Epithelial cell of esophagus (primary cell): Measurements from ENCODE around the gene GOLPH3L.
A peak's percentile ranks its signal among the peaks of the same experiment; 100 is the strongest.

Experiments used
- DNase-seq: peaks from one replicate; pipeline ENCODE4 v3.0.0; 2010; ENCODE audit warnings: low read depth
- H3K4me3 ChIP-seq: 2 replicates; pipeline ENCODE4 v1.5.1; 2011; ENCODE audit warnings: mild to moderate bottlenecking, low read length, control low read depth
- TF ChIP-seq, protein P1 (sequence below): IDR thresholded peaks from 2 replicates; pipeline ENCODE4 v1.5.1; 2011; ENCODE audit warnings: low read depth, mild to moderate bottlenecking, low read length, control low read depth, inconsistent platforms; ENCODE audit not compliant: insufficient read depth; ENCODE audit errors: missing control alignments

GOLPH3L gene

DNA sequence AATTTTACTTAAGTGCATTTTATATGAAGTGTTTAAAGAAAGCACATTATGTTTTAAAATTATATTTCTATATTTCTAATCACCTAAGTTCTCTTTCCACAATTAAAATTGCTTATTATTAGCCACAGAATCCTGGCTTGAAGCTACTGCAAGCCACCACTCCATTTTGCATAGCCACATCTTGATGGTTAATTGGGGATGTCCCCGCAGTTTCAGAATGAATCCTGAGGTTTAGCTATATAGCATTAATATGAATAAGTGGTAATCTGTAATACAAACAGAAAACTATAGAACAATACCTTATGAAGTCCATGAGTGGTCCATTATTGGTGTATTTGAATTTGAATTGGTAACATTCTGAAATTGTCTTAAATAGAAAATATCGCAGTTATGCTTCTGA, 11.6 kb upstream of the GOLPH3L start:
- no peak for DNase-seq
- TF ChIP-seq, protein P1, sequence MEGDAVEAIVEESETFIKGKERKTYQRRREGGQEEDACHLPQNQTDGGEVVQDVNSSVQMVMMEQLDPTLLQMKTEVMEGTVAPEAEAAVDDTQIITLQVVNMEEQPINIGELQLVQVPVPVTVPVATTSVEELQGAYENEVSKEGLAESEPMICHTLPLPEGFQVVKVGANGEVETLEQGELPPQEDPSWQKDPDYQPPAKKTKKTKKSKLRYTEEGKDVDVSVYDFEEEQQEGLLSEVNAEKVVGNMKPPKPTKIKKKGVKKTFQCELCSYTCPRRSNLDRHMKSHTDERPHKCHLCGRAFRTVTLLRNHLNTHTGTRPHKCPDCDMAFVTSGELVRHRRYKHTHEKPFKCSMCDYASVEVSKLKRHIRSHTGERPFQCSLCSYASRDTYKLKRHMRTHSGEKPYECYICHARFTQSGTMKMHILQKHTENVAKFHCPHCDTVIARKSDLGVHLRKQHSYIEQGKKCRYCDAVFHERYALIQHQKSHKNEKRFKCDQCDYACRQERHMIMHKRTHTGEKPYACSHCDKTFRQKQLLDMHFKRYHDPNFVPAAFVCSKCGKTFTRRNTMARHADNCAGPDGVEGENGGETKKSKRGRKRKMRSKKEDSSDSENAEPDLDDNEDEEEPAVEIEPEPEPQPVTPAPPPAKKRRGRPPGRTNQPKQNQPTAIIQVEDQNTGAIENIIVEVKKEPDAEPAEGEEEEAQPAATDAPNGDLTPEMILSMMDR = no peak
- H3K4me3 ChIP-seq = no peak overlapping the region

DNA sequence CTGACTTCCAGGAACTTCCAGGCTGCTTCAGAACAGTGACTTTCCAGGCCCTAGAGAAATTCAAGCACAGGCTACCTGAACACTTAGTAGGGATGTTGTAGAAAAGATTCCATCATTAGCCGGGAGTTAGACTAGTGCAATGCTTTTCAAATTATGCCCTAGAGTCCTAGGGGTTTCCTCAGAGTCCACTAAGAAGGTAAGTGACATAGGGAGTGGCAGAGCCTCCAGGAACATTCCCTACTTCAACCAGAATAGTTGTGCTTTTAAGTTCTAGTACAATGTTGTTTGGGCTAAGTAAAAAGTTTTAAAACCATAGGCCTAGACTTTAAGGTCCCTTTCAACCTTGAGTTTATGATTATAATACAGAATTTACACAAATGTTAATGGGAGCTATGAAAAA, 9.1 kb upstream of the GOLPH3L start:
- no peak overlapping the region for H3K4me3 ChIP-seq
- TF ChIP-seq, protein P1 = no peak
- DNase-seq = no peak

DNA sequence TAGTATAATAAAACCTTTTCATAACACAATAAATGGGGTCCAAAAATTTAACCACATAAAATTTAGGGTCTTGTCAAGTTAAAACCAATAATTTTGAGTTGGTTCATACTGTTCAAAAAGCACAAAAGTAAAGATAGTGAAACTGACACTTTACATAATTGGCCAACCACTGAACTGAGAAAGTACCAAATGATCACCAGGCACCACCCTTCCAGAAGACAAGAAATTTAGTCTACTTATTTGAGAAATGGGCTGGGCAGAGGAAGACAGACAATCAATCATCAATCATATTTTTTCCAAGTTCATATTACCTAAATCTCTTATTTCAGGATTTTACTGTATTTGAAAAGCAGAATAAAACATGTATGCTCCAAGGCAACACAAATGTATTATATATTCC, 6.5 kb upstream of the GOLPH3L start:
- H3K4me3 ChIP-seq = no peak overlapping the region
- TF ChIP-seq, protein P1 = no peak
- DNase-seq = no peak

DNA sequence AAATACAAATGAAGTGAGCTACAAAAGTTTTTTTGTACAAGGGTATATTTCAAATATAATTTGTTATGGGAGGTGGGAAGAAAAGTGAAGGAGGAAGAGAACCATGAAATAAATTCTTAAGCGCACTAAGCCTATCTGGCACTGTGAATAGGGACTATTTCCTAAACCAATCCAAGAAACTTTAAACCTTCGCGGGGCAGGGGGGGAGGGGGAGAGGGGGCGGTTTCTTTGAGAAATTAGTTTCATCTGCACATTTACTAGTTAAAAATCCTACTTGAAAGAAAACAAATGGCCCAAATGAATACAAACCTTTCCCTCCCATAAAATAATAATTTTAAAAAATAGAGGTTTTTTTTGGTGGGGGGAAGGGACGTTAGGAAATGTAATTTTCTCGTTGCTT, 364 bp downstream of the GOLPH3L start:
- peak; percentile 24 for DNase-seq
- peak overlapping the region; percentile 87 for H3K4me3 ChIP-seq
- TF ChIP-seq, protein P1 = no peak

DNA sequence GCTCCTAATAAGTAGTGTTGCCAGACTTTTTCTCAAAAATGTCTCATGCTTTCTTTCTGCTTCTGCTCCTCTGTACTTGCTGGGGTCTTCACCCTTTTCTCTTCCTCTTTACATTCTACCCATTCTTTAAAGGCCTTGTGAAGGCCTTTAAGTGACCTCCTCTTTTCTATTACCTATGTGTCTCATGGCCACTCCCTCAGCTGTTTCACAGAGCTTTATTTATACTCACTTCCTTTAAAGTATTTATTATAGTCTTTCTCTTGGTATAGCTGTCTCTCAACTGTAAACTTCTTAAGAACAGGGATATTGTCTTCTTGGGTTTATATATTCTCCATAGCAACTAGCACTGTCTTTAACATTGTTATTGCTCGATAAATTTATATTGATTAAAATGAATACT, 792 bp downstream of the GOLPH3L start:
- peak; percentile 30 for DNase-seq
- TF ChIP-seq, protein P1 = no peak
- peak overlapping the region; percentile 87 for H3K4me3 ChIP-seq

DNA sequence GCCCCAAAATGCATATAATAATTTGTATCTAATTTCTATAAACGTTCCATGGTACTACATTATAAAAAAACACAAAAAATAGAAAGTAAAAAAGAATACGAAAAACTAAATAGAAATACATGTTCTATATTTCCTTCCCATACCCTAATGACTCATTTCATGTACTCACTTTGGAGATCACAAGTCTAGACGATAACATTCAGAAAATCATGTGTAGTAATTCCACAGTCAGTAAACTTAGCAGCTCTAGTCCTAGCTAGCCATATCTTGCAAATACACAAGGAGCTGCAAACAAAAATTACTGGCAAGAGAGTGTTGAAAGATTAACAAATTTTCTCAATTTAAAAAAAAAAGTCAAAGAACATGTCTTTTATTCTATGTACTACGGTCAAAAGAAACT, 1.4 kb downstream of the GOLPH3L start:
- TF ChIP-seq, protein P1 = no peak
- H3K4me3 ChIP-seq = peak overlapping the region; percentile 87
- peak; percentile 62 for DNase-seq

DNA sequence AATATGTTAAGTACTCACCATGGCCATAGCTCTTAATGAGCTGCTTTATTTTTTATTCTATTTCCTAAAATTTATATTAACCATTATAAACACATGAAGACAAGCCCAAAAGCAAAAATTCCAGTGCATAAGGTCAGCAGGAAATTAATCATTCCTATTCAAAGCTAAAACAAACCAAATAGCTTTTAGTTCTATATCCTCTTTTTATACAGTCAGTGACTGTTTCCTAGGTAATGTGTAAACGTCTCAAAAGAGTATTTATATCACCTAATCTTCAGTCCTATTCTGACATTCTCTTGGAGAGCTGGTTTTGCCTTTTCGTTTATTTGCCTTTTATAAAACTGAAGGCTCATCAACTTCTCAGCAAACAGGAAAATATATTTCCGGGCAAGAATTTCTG, 4.2 kb downstream of the GOLPH3L start:
- DNase-seq = peak; percentile 7
- H3K4me3 ChIP-seq = no peak overlapping the region
- TF ChIP-seq, protein P1 = no peak
